ENCODE measurements around the gene KRTAP12-4.

GRCh38 chr21:44632067-44632466 is 22.4 kb downstream of the KRTAP12-4 start:
- TF ChIP-seq, protein P1, sequence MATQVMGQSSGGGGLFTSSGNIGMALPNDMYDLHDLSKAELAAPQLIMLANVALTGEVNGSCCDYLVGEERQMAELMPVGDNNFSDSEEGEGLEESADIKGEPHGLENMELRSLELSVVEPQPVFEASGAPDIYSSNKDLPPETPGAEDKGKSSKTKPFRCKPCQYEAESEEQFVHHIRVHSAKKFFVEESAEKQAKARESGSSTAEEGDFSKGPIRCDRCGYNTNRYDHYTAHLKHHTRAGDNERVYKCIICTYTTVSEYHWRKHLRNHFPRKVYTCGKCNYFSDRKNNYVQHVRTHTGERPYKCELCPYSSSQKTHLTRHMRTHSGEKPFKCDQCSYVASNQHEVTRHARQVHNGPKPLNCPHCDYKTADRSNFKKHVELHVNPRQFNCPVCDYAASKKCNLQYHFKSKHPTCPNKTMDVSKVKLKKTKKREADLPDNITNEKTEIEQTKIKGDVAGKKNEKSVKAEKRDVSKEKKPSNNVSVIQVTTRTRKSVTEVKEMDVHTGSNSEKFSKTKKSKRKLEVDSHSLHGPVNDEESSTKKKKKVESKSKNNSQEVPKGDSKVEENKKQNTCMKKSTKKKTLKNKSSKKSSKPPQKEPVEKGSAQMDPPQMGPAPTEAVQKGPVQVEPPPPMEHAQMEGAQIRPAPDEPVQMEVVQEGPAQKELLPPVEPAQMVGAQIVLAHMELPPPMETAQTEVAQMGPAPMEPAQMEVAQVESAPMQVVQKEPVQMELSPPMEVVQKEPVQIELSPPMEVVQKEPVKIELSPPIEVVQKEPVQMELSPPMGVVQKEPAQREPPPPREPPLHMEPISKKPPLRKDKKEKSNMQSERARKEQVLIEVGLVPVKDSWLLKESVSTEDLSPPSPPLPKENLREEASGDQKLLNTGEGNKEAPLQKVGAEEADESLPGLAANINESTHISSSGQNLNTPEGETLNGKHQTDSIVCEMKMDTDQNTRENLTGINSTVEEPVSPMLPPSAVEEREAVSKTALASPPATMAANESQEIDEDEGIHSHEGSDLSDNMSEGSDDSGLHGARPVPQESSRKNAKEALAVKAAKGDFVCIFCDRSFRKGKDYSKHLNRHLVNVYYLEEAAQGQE (IDR thresholded peaks at IDR 0.05; ENCODE audit: insufficient read depth in 1 of 2, low read depth in 2 of 2, low read length in 1 of 2): no peak
- TF ChIP-seq, protein P2, sequence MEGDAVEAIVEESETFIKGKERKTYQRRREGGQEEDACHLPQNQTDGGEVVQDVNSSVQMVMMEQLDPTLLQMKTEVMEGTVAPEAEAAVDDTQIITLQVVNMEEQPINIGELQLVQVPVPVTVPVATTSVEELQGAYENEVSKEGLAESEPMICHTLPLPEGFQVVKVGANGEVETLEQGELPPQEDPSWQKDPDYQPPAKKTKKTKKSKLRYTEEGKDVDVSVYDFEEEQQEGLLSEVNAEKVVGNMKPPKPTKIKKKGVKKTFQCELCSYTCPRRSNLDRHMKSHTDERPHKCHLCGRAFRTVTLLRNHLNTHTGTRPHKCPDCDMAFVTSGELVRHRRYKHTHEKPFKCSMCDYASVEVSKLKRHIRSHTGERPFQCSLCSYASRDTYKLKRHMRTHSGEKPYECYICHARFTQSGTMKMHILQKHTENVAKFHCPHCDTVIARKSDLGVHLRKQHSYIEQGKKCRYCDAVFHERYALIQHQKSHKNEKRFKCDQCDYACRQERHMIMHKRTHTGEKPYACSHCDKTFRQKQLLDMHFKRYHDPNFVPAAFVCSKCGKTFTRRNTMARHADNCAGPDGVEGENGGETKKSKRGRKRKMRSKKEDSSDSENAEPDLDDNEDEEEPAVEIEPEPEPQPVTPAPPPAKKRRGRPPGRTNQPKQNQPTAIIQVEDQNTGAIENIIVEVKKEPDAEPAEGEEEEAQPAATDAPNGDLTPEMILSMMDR (IDR thresholded peaks at IDR 0.05): no peak
- TF ChIP-seq POLR2AphosphoS5 (IDR thresholded peaks at IDR 0.05; ENCODE audit: low read depth, low read length) (no peak), SIN3A (IDR thresholded peaks at IDR 0.05; ENCODE audit: borderline replicate concordance, insufficient read depth, low read depth, low read length) (no peak)
